T-helper 2 cell (primary cell): Measurements from ENCODE around the gene SLC35A5.
"Not testable (repeated sequence)": the region's sequence is repeated elsewhere in the genome, so short reads cannot be mapped to it uniquely, and the experiment has no call there.

ENCODE experiments used
- DNase-seq, 5 experiments: peaks; one replicate each; pipeline versions ENCODE4 v3.0.0 to v3.0.0-alpha.2; 2012 to 2022
- total RNA-seq, 2 donors: gene quantifications; one replicate each; lab custom pipeline; 2026; lab: John Stamatoyannopoulos, UW

Gene SLC35A5
- 9.0 to 30.9 reads per million in 2 donors for total RNA-seq

- peak; percentile 97 to 99 (median 98) for DNase-seq
These were observed at the start of gene SLC35A5, which contains the start of gene ATG3 for GRCh38 chr3:112561734-112562529. Gene SLC35A5 (plus strand): TSS chr3:112562045. CDS start chr3:112563404, 1,359 bp downstream. Gene ATG3 (minus strand): TSS chr3:112561962. CDS start chr3:112561528, 434 bp downstream.

- DNase-seq, result no peak
These were observed 49.5 kb upstream of the SLC35A5 start for GRCh38 chr3:112512320-112512719.

GRCh38 chr3:112514527-112515128, 47.2 kb upstream of the SLC35A5 start:
- peak in 1 of 5 experiments; percentile 92 for DNase-seq

- DNase-seq, result not testable (repeated sequence)
These were observed 42.9 kb upstream of the SLC35A5 start for GRCh38 chr3:112518970-112519369.

GRCh38 chr3:112519424-112520001, 42.3 kb upstream of the SLC35A5 start:
- DNase-seq, result peak in 2 of 5 experiments; percentile 24 to 79

- not testable (repeated sequence) for DNase-seq
These were observed 37.7 kb upstream of the SLC35A5 start for GRCh38 chr3:112524127-112524526.

- no peak for DNase-seq
These were observed 31.3 kb upstream of the SLC35A5 start for GRCh38 chr3:112530573-112530972.

GRCh38 chr3:112531358-112531781, 30.5 kb upstream of the SLC35A5 start:
- DNase-seq, result peak in 1 of 5 experiments; percentile 42

- no peak for DNase-seq
These were observed 21.8 kb upstream of the SLC35A5 start for GRCh38 chr3:112539825-112540650.

GRCh38 chr3:112546216-112546759, 15.6 kb upstream of the SLC35A5 start:
- no peak for DNase-seq

- DNase-seq, result no peak
These were observed 11.0 kb upstream of the SLC35A5 start for GRCh38 chr3:112550859-112551258.

- DNase-seq, result peak in 1 of 5 experiments; percentile 6
These were observed 6.2 kb upstream of the SLC35A5 start for GRCh38 chr3:112555535-112556170.

- DNase-seq, result no peak
These were observed 3.9 kb upstream of the SLC35A5 start for GRCh38 chr3:112557976-112558375.

GRCh38 chr3:112560307-112560706, 1.5 kb upstream of the SLC35A5 start:
- DNase-seq, result no peak

GRCh38 chr3:112560721-112561483, 943 bp upstream of the SLC35A5 start:
- peak; percentile 16 to 91 (median 58) for DNase-seq

GRCh38 chr3:112561484-112561733, 436 bp upstream of the SLC35A5 start:
- no peak for DNase-seq

GRCh38 chr3:112564247-112564939, 2.5 kb downstream of the SLC35A5 start:
- not testable (repeated sequence) for DNase-seq

- DNase-seq, result no peak
These were observed 3.1 kb downstream of the SLC35A5 start for GRCh38 chr3:112564940-112565305.

GRCh38 chr3:112568642-112569041, 6.8 kb downstream of the SLC35A5 start:
- no peak for DNase-seq

- DNase-seq, result no peak
These were observed 7.4 kb downstream of the SLC35A5 start for GRCh38 chr3:112569265-112569664.

GRCh38 chr3:112572701-112573100, 10.9 kb downstream of the SLC35A5 start:
- no peak for DNase-seq
